Fibroblast of pulmonary artery (primary cell): ENCODE data around the gene CD34.

Experiments
- DNase-seq: peaks from one replicate; pipeline ENCODE4 v3.0.0-alpha.2; 2010; ENCODE audit warnings: low read depth
- H3K4me3 ChIP-seq: replicated peaks from 2 replicates; pipeline ENCODE4 v1.5.1; 2011; ENCODE audit warnings: low read depth, mild to moderate bottlenecking, control low read depth, low read length, moderate library complexity
- TF ChIP-seq, protein P1 (sequence below): IDR thresholded peaks from 2 replicates; pipeline ENCODE4 v1.5.1; 2011; ENCODE audit warnings: mild to moderate bottlenecking, control low read depth, low read length, inconsistent platforms; ENCODE audit errors: missing control alignments

Gene CD34

DNA sequence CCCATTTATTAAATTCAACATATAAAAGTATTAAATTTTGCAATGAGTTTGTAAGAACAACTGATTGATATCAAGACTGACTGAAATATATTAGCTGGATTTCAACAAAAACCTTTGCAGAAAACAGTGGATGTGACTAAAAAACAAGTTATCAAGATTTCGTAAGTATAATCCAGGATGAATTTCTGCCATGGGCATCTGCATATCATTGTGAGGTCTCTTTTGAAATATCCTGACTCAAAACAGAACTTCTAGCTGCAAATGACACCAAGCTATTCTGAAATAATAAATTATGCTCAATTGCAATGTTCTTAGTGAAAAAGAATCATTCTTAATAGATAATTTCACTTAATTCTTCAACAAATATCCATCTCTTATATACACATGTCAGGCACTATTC is 52.6 kb downstream of the CD34 start:
- TF ChIP-seq, protein P1, sequence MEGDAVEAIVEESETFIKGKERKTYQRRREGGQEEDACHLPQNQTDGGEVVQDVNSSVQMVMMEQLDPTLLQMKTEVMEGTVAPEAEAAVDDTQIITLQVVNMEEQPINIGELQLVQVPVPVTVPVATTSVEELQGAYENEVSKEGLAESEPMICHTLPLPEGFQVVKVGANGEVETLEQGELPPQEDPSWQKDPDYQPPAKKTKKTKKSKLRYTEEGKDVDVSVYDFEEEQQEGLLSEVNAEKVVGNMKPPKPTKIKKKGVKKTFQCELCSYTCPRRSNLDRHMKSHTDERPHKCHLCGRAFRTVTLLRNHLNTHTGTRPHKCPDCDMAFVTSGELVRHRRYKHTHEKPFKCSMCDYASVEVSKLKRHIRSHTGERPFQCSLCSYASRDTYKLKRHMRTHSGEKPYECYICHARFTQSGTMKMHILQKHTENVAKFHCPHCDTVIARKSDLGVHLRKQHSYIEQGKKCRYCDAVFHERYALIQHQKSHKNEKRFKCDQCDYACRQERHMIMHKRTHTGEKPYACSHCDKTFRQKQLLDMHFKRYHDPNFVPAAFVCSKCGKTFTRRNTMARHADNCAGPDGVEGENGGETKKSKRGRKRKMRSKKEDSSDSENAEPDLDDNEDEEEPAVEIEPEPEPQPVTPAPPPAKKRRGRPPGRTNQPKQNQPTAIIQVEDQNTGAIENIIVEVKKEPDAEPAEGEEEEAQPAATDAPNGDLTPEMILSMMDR = no peak

DNA sequence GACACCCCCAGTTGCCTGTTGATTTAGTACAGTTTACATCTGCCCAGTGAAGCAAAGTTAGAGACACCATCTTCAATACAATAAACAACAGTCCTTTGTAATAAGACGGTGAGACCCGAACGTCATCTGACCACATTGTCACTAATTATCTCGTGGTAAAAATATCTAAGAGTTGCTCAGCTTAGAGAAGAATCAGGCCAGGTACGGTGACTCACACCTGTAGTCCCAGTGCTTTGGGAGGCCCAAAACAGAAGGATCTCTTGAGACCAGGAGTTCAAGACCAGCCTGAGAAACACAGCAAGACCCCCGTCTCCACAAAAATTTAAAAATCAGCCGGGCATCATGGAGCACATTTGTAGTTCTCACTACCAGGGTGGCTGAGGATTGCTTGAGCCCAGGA is 53.5 kb downstream of the CD34 start:
- no peak for DNase-seq
- H3K4me3 ChIP-seq = no peak overlapping the region
- TF ChIP-seq, protein P1 = no peak

More for the DNA sequence above, 52.6 kb downstream of the CD34 start:
- H3K4me3 ChIP-seq = no peak overlapping the region
- peak; percentile 22 for DNase-seq

DNA sequence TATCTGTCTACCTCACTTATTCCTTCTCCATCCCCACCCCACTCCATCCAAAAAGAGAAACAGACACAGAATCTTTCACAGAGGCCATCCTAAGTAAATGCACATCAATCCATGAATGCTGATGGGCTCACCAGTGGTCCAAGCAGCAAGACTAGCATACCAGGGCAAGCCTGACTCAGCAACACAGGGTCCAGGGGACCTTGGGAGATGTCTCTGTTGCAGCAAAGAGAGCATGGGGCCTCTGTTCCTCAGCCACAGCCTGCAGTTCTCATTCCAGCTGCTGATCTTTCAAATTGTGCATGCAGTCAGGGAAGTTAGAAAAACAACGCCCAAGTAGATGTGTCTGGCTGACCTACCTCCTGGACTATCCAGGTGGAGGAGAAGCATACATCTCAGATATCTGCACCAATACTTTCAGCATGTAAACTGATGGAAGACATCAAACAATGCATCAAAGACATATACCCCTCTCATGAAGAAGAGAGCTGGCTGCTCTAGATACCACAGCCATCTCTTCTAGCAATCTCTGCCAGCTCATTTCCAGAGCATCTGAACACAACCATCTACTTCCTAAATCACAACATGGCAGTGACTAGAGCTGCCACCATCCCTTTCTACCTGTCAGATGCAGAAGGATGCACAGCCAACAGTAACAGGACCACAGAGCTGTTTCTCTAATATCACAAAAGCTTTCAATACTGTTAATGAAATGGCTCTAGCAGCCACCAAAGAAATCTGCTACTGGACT is 54.5 kb downstream of the CD34 start:
- DNase-seq = no peak
- H3K4me3 ChIP-seq = no peak overlapping the region

DNA sequence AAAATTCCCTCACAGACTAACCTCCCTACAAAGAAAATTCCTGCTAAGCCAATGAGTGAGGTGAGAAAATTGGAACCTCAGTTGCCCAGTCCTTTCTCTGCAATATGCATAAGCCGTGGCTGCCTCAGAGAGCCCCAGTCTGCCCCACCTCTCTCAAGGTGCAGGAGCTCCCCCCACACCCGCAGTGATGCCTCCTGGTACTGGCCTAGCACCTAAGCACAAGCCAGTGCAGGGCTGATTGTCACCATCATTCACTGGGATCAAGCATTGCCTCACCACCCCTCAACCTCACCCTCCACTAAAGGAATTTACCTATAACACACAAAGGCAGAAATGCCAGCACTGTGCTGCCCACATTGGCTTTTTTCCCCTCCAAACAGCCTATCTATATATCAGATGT is 56.9 kb downstream of the CD34 start:
- no peak for DNase-seq
- no peak overlapping the region for H3K4me3 ChIP-seq
- TF ChIP-seq, protein P1 = no peak

More for the DNA sequence above, 54.5 kb downstream of the CD34 start:
- TF ChIP-seq, protein P1 = no peak

DNA sequence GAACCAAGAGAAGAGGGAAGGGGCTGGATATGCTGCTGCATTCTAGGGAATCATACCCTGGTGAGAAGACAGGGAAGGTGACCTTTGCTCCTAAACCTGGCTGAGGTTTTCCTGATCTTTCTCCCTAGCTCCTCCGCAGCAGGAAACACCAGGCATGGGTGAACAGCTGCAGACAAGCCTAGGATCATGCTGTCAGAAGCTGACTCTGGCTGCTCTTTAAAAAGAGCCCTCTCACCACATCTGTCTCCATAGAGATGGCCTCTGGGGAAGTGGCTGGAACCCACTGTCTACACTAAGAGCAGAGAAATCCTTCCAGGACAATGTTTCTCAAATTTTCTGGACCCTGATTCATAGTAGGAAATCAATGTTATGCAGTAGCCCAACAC is 57.6 kb downstream of the CD34 start:
- DNase-seq = no peak
- TF ChIP-seq, protein P1 = no peak
- no peak overlapping the region for H3K4me3 ChIP-seq

DNA sequence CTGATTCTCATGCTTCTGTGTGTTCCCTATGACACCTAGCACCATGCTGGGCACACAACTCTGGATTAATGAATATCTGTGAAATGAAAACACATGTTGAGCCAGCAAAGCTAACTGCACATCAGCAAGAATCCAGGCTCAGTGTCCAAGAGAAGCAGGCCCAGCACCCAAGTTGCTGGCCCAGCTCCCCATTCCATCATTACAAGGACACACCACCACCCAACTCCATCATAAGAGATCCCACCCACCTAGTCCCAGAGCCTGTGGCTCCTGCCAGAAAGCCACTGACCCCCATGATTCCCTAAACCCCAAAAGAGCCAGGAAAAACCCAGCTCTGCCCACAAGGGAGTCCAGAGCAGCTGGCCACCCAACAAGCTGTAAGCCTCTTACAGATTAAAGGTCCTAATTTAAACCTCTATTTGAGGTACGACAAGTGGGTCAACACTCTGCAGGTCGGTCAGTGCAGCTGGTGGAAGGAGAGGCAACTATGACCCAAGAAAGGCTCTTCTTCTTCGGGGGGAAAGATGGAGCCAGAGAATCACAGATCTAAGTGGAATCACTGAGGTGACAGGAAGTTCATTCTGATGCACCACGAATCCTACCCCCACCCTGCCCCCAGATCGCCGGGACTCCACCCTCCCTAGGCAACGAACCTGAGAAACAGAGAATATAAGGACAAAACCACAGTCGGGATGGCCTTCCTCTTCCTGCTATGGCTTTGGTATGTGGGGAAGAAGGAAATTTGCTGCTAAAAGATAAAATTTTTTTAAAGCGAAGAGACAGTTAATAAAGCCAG is 58.2 kb downstream of the CD34 start:
- no peak for DNase-seq
- TF ChIP-seq, protein P1 = no peak
- no peak overlapping the region for H3K4me3 ChIP-seq

DNA sequence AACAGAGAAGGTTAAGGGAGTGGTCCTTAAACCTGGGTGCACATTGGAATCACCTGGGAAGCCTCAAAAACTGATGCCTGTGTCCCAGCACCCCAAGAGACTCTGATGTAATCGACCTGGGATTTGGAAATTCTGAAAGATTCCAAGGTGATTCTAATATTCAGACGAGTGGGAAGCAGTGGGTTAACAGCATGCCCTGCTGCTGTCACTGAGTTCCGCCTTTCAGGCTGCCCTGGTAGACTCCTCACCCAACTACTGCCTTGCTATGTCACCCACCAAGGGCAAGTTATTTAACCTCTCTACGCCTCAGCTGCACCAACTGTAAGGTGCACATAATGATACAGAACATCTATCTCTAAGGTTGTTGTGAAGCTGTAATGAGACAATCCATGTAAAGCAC is 59.2 kb downstream of the CD34 start:
- DNase-seq = no peak
- TF ChIP-seq, protein P1 = no peak
- no peak overlapping the region for H3K4me3 ChIP-seq
